HG03575 (cell line): ENCODE measurements around the gene UBASH3A.

Experiments
- ATAC-seq: cut with Tn5 transposase; IDR thresholded peaks from one replicate; pipeline ENCODE4 v1.9.1; 2021; ENCODE audit not compliant: unreplicated experiment, insufficient number of reproducible peaks, low FRiP score; ENCODE audit errors: extremely low read depth

Gene UBASH3A, protein sequence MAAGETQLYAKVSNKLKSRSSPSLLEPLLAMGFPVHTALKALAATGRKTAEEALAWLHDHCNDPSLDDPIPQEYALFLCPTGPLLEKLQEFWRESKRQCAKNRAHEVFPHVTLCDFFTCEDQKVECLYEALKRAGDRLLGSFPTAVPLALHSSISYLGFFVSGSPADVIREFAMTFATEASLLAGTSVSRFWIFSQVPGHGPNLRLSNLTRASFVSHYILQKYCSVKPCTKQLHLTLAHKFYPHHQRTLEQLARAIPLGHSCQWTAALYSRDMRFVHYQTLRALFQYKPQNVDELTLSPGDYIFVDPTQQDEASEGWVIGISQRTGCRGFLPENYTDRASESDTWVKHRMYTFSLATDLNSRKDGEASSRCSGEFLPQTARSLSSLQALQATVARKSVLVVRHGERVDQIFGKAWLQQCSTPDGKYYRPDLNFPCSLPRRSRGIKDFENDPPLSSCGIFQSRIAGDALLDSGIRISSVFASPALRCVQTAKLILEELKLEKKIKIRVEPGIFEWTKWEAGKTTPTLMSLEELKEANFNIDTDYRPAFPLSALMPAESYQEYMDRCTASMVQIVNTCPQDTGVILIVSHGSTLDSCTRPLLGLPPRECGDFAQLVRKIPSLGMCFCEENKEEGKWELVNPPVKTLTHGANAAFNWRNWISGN

GRCh38 chr21:42403611-42404231 lies at the start of gene UBASH3A:
UBASH3A (plus strand) TSS chr21:42403902; CDS start chr21:42403946, 44 bp downstream.
- no peak for ATAC-seq

- no peak for ATAC-seq
Measured at GRCh38 chr21:42356046-42356445, 47.7 kb upstream of the UBASH3A start.

DNA sequence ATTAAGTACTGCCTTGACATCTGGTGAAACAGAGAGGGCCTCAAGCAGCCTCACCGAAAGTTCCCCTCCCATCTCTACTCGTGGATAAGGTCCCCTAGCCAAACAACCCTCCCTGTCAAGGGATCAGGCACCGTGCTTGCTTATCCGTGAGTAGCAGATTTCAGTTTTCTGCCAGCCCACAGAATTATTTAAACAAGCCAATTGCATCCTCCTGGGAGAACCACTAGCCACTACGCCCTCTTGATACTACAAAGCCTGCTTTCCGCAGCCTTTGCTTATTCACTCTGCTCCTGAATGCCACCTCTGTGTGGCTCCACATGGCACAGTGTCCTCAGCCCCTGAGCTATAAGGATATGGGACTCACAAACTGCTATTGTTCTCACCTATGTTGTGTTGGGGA lies 47.1 kb upstream of the UBASH3A start:
- ATAC-seq: no peak

- ATAC-seq: no peak
Measured at GRCh38 chr21:42357307-42357706, 46.4 kb upstream of the UBASH3A start.

DNA sequence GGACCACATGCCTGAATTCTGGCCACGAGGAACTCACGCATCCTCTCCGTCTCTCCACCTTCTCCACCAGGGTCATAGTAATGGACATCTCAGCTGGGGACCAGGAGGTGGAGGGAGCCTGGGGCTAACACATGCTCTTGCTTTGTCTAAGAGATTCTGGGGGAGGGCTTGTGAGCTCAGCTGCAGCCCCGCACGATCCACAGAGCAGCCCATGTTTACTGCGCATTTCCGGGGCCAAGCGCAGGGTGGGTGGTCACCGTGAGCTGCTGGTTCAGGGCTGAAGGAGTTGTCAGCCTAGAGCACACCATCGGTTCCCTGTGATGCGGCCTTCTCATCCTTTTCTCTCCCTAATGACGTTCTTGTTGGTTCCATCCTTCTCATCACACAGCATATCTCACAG lies 45.4 kb upstream of the UBASH3A start:
- no peak for ATAC-seq

DNA sequence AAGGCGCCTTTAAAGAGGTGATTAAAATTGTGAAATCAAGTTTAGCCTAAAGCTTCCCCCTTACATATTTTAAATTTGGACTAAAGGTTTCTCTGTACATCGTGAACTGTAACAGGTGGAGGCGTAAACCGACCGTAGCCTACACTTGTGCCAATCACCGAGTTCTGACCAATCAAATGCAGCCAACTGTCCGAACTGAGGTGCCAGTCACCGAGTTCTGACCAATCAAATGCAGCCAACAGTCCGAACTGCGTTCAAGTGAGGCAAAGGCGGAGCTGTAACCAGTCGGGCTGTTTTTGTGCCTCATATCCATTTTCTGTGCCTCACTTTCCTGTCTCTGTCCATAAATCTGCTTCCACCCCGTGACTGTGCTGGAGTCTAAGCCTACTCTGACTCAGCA lies 44.8 kb upstream of the UBASH3A start:
- no peak for ATAC-seq

GRCh38 chr21:42360317-42360716 lies 43.4 kb upstream of the UBASH3A start:
- ATAC-seq: no peak

DNA sequence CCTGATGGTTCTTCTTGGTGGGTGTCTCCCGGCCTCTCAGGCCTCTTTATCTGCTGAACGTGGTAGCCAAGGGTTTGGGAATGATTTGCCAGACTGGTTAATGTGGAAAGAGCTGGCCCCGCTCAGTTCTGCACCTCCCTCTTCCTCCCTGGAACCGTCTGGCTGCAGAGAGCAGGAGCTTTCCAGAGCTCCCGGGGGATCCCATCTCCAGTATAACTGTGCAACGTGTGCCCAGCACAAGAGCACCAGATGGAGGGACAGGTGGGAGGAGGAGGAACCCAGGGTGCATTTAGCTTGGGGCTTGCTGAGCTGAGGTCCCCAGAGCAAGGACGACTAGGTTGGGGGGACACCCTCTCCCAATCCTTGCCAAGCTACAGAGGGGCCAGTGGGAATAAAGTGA lies 42.4 kb upstream of the UBASH3A start:
- ATAC-seq: no peak

DNA sequence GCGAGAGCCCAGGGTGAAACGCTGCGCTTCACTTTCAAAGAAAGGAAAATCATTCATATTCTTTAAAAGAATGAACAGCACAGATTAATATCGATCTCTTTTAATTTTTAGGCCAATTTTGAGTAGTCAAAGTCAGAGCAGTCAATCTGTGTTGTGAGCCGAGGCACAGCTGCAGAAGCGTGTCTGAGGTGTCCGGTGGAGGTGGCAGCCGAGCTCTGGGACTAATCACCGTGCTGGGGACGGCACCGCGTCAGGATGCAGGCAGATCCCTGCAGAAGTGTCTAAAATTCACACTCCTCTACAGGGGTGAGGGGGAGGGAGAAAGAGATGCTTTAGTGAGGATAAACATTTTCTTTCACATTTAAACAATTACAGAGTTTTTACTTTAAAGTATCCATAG lies 41.5 kb upstream of the UBASH3A start:
- ATAC-seq: no peak

GRCh38 chr21:42362700-42363099 lies 41.0 kb upstream of the UBASH3A start:
- no peak for ATAC-seq

- no peak for ATAC-seq
Measured at GRCh38 chr21:42363312-42363711, 40.4 kb upstream of the UBASH3A start.

GRCh38 chr21:42364304-42364865 lies 39.3 kb upstream of the UBASH3A start:
- ATAC-seq: no peak

GRCh38 chr21:42365770-42366169 lies 37.9 kb upstream of the UBASH3A start:
- ATAC-seq: no peak

DNA sequence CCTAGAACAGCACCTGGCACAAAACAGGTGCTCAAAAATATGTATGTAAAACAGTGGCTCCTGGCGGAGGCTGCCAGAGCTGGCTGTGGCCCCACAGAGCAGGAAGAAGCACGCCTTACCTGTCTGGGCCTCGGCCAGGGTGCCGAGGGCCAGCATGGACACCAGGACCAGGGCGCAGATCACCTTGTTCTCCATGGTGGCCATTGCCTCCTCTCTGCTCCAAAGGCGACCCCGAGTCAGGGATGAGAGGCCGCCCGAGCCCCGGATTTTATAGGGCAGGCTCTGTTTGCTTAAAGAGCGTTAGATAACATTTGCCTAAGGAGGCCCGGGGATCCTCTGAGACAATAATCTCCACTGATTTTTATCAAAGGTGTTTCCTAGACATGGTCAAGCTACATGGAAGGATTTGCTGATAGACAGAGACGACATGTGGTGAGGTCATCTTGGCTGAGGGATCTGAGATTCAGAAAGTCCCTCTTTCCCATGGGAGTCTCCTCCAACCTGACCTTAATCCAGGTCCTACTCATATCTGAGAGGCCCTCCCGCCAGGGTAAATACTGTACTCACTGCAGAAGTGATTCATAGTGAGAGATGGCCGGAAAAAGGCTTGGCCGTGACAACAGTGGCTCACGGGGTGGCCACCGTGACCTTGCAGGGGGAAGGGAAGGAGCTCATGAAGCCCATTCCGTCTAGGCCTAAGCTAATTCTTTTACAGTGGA lies 37.3 kb upstream of the UBASH3A start, which contains the start of gene TFF1:
Gene TFF1 (minus strand): TSS at position 244 of the 719 bp plus-strand sequence. CDS start 40 bp downstream, at position 204.
- ATAC-seq: no peak

DNA sequence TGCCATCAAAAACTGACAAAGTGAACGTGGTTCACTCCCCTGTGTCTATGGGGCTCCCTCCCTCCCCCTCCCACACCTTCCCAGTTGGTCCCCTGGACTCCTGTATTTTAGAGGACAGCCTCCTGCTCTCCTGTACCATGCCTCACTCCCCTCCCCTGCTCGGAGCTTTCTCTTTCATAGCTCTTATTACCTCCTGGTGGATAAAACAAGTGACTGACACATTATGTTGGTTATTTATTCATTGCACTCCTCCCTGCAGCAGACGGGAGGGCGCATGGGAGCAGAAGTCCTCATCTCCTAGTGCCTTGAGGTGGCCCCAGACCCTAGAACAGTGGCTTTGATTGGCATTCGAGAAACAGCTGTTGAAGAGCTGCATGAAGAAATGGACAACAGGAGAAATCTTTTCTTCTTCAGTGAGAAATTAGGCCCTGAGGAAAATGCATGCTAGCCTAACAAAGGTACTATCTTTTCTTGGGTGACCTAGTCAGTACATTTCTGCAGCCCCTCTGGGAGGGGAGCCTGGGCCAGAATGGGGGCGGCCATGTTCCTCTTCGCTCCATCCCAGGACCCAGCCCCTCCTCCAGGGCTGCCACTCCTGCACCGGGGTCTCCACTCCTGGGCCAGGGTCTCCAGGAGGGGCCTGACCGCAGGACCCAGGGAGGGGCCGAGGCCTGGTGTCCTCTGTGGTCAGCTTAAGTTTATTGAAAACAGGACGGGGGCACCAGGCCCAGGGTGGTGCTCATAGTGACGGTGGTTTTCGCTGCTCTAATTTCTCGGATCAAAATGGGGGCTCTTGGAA lies 36.1 kb upstream of the UBASH3A start:
- ATAC-seq: no peak

DNA sequence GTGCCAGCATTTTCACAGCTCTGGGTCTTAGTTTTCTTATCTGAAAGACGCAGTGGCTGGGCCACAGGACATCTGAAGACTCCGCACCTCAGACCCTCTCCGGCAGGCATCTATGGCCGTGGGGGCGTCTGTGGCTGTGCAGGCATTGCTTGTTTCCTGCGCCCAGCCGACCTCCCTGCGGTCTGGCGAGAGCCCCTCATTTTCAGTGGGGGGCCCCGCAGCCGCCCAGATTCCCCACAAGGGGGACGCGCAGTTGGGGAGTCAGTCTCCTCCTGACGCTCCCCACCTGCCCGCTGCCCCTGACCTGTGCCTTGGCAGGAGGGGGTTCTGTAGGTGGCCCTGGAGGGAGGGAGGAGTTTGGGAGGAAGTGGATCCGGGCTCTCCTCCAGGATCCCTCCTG lies 33.9 kb upstream of the UBASH3A start:
- no peak for ATAC-seq

- ATAC-seq: no peak
Measured at GRCh38 chr21:42370894-42371654, 32.6 kb upstream of the UBASH3A start.
